A673 (cell line): ENCODE results near the gene CCDC85A. TPM values are rescaled to one million over a fixed set of nuclear protein-coding genes. Genes with fewer than 3 reads are reported as not detected.

Experiments
- BruUV-seq: library from RNA; stranded (reverse); fragments of 400-500 nt; replicated peaks from 2 replicates; lab custom pipeline; 2021; lab: Mats Ljungman, UMichigan
- CTCF ChIA-PET: fragments of 300-600 bp; sonication (Branson Sonifier 250); formaldehyde crosslinking; loops from one replicate; lab custom pipeline; 2022; ENCODE audit warnings: antibody characterized with exemption; lab: Charles Lee
- POLR2A ChIA-PET: fragments of 300-600 bp; sonication (Branson Sonifier 250); formaldehyde crosslinking; loops from one replicate; lab custom pipeline; 2022; ENCODE audit warnings: antibody characterized with exemption; ENCODE audit not compliant: low non-redundant PET; lab: Charles Lee
- DNase-seq: peaks from one replicate; pipeline ENCODE4 v3.0.0-alpha.2; 2015; ENCODE audit warnings: low spot score
- H3K27ac ChIP-seq: fragments of 200-600 bp; sonication (generic); 2 replicates; pipeline ENCODE4 v1.5.1; 2016; ENCODE audit warnings: mixed run types, low read depth, mild to moderate bottlenecking, mixed read lengths, antibody characterized with exemption, low read length; ENCODE audit not compliant: poor library complexity, severe bottlenecking
- H3K27me3 ChIP-seq: fragments of 200-600 bp; sonication (generic); replicated peaks from 2 replicates; pipeline ENCODE4 v1.6.1; 2017; ENCODE audit warnings: mixed run types, low read depth, mild to moderate bottlenecking, mixed read lengths, antibody characterized with exemption, low read length; ENCODE audit not compliant: insufficient read depth, poor library complexity
- H3K36me3 ChIP-seq: fragments of 200-600 bp; sonication (generic); 2 replicates; pipeline ENCODE4 v1.6.1; 2016; ENCODE audit warnings: mixed run types, mild to moderate bottlenecking, mixed read lengths, antibody characterized with exemption, low read length; ENCODE audit not compliant: insufficient read depth, poor library complexity, severe bottlenecking
- H3K4me1 ChIP-seq: fragments of 200-600 bp; sonication (generic); 2 replicates; pipeline ENCODE4 v1.6.1; 2017; ENCODE audit warnings: mixed run types, mild to moderate bottlenecking, mixed read lengths, antibody characterized with exemption, low read length; ENCODE audit not compliant: insufficient read depth, poor library complexity, severe bottlenecking
- H3K4me3 ChIP-seq: fragments of 200-600 bp; sonication (generic); 2 replicates; pipeline ENCODE4 v1.5.1; 2016; ENCODE audit warnings: low read depth, mixed run types, mild to moderate bottlenecking, mixed read lengths, low read length; ENCODE audit not compliant: poor library complexity, severe bottlenecking
- H3K9me3 ChIP-seq: fragments of 200-600 bp; sonication (generic); 2 replicates; pipeline ENCODE4 v1.6.1; 2016; ENCODE audit warnings: mixed run types, low read depth, mild to moderate bottlenecking, mixed read lengths, antibody characterized with exemption, low read length; ENCODE audit not compliant: poor library complexity, severe bottlenecking
- EZH2 ChIP-seq: fragments of 200-600 bp; sonication (generic); IDR thresholded peaks from 2 replicates; pipeline ENCODE4 v1.6.1; 2017; ENCODE audit warnings: borderline replicate concordance, low read depth, mild to moderate bottlenecking, mixed read lengths, antibody characterized with exemption, low read length; ENCODE audit not compliant: poor library complexity, severe bottlenecking
- intact Hi-C: fragments of 100-400 bp; cut with micrococcal nuclease; formaldehyde crosslinking; loops from one replicate; pipeline ENCODE4 v1.10.0; 2022; ENCODE audit not compliant: unreplicated experiment
- total RNA-seq: library from RNA; stranded (reverse); gene quantifications from 2 replicates; pipeline ENCODE4 v1.2.3, GENCODE V29; 2021
- TF ChIP-seq, protein P1 (sequence below): fragments of 300-800, 200-600 bp; sonication (generic); conservative IDR thresholded peaks from 2 replicates; pipeline ENCODE4 v1.5.1; 2017; ENCODE audit warnings: low read depth, mild to moderate bottlenecking, antibody characterized with exemption, low read length, moderate library complexity, mixed read lengths

CCDC85A gene
- total RNA-seq, 1 experiment from 2014 or later = 0.39 TPM

DNA sequence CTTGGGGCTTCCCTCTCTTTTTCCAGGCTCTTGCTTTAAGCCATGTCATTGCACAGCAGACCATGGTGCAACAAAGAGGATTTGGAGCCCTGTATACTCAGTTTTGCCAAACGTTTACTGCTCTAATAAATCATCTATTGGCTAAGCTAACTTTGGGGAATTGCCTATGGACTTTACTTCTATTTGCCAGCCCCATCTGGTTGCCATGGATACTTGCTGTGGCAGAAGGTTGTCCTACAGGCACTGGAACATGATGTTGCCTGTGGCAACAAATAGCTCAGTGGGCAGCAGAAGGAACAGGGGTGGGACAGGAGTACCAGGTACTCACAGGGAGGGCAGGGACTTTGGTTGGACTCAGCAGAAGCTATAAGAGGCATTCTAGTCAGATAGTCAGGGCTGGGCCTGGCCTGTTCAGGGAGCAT is 129.7 kb downstream of the CCDC85A start:
- CTCF ChIA-PET = no interaction called here
- H3K27ac ChIP-seq = no peak overlapping the region

DNA sequence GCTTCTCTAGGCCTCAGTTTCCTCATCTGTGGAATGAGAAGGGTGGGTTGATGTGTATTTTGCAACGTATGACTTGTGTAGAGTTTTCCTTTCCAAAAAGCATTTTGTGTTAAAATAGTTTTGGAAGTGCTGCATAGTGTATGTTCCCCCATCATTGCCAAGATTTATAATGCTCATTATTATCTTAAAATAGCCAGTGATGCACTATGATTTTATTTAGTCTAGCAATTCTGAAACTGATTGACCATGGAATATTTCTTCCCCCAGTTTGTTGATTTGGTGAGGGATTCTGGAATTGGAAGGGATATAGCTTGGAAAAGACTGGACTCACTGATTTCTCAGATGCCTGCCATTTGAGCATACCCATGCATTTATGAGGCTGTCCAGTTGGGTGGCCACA is 130.6 kb downstream of the CCDC85A start:
- H3K27ac ChIP-seq = no peak overlapping the region
- H3K4me1 ChIP-seq = no peaks in the 10 kb centered on the region
- H3K27me3 ChIP-seq = no peaks in the 10 kb centered on the region
- no peak overlapping the region for H3K4me3 ChIP-seq
- TF ChIP-seq, protein P1, sequence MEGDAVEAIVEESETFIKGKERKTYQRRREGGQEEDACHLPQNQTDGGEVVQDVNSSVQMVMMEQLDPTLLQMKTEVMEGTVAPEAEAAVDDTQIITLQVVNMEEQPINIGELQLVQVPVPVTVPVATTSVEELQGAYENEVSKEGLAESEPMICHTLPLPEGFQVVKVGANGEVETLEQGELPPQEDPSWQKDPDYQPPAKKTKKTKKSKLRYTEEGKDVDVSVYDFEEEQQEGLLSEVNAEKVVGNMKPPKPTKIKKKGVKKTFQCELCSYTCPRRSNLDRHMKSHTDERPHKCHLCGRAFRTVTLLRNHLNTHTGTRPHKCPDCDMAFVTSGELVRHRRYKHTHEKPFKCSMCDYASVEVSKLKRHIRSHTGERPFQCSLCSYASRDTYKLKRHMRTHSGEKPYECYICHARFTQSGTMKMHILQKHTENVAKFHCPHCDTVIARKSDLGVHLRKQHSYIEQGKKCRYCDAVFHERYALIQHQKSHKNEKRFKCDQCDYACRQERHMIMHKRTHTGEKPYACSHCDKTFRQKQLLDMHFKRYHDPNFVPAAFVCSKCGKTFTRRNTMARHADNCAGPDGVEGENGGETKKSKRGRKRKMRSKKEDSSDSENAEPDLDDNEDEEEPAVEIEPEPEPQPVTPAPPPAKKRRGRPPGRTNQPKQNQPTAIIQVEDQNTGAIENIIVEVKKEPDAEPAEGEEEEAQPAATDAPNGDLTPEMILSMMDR = no peak
- TF ChIP-seq EZH2 = no peak
- no peaks in the 10 kb centered on the region for H3K36me3 ChIP-seq
- ChIA-PET CTCF (no interaction called here), POLR2A (no interaction called here)
- intact Hi-C loops = no loop called here
- no peak for DNase-seq
- no TSS peak for BruUV-seq
- H3K9me3 ChIP-seq = no peaks in the 10 kb centered on the region

More for the DNA sequence above, 129.7 kb downstream of the CCDC85A start:
- Histone ChIP-seq H3K4me3 (no peak overlapping the region), H3K4me1 (no peaks in the 10 kb centered on the region), H3K9me3 (no peaks in the 10 kb centered on the region), H3K27me3 (no peaks in the 10 kb centered on the region), H3K36me3 (no peaks in the 10 kb centered on the region)
- POLR2A ChIA-PET = no interaction called here
- intact Hi-C loops = no loop called here
- no TSS peak for BruUV-seq
- no peak for DNase-seq
- TF ChIP-seq, protein P1 = no peak
- no peak for TF ChIP-seq EZH2

DNA sequence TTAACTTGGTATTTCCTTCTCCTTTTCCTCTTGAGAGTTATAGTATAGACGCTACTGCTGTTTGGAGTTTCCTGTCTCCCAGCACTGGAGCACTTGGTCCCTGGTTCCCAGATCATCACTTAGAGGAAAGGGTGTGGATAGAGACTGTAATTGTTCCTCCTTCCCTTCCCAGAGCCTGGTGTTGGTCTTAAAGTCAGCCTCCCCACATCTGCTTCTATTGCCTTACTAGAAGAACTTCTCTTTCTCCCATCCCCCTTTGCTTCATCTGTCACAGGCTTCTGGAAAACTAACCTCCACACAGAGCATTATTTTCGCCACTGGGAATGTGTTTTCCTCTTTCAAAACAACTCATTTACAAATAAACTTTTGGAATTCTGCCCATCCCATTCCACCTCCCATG is 131.0 kb downstream of the CCDC85A start:
- CTCF ChIA-PET = no interaction called here
- no peak for DNase-seq
- H3K4me3 ChIP-seq = no peak overlapping the region
- BruUV-seq = no TSS peak
- no peaks in the 10 kb centered on the region for H3K27me3 ChIP-seq
- H3K27ac ChIP-seq = no peak overlapping the region
- POLR2A ChIA-PET = no interaction called here
- no peak for TF ChIP-seq EZH2
- TF ChIP-seq, protein P1 = no peak
- intact Hi-C loops = no loop called here
- H3K36me3 ChIP-seq = no peaks in the 10 kb centered on the region
- no peaks in the 10 kb centered on the region for H3K9me3 ChIP-seq
- H3K4me1 ChIP-seq = no peaks in the 10 kb centered on the region
